GM12873 (cell line): ENCODE data around the gene CERCAM.
A peak's percentile ranks its signal among the peaks of the same experiment; 100 is the strongest.

ENCODE experiments used
- CTCF ChIP-seq: IDR thresholded peaks from 2 replicates; pipeline ENCODE4 v1.5.1; 2012; ENCODE audit warnings: low read depth, mild to moderate bottlenecking, moderate library complexity, low read length, control low read depth; ENCODE audit not compliant: insufficient read depth; ENCODE audit errors: missing control alignments

Gene CERCAM

GRCh38 chr9:128406848-128407391 is 13.7 kb upstream of the CERCAM start:
- TF ChIP-seq CTCF = no peak

- TF ChIP-seq CTCF = no peak
Observed at GRCh38 chr9:128408963-128409431, 11.7 kb upstream of the CERCAM start.

GRCh38 chr9:128409450-128409849 is 11.2 kb upstream of the CERCAM start:
- TF ChIP-seq CTCF = no peak

GRCh38 chr9:128409978-128410377 is 10.7 kb upstream of the CERCAM start:
- peak; percentile 21 for TF ChIP-seq CTCF

- no peak for TF ChIP-seq CTCF
Observed at GRCh38 chr9:128411364-128412119, 9.1 kb upstream of the CERCAM start.

GRCh38 chr9:128412120-128412790 is 8.4 kb upstream of the CERCAM start:
- TF ChIP-seq CTCF = peak; percentile 73

- TF ChIP-seq CTCF = peak; percentile 21
Observed at GRCh38 chr9:128414461-128414860, 6.2 kb upstream of the CERCAM start.
